Inflammatory macrophage treated with lipopolysaccharide for 1 hour (primary cell): ENCODE data around the gene SNRPE.
"Not testable (repeated sequence)": the region's sequence is repeated elsewhere in the genome, so short reads cannot be mapped to it uniquely, and the experiment has no call there.

Experiments used
- DNase-seq, 2 donors: peaks; one replicate each; pipeline ENCODE4 v3.0.0-alpha.2; 2020 to 2022

Gene SNRPE

DNA sequence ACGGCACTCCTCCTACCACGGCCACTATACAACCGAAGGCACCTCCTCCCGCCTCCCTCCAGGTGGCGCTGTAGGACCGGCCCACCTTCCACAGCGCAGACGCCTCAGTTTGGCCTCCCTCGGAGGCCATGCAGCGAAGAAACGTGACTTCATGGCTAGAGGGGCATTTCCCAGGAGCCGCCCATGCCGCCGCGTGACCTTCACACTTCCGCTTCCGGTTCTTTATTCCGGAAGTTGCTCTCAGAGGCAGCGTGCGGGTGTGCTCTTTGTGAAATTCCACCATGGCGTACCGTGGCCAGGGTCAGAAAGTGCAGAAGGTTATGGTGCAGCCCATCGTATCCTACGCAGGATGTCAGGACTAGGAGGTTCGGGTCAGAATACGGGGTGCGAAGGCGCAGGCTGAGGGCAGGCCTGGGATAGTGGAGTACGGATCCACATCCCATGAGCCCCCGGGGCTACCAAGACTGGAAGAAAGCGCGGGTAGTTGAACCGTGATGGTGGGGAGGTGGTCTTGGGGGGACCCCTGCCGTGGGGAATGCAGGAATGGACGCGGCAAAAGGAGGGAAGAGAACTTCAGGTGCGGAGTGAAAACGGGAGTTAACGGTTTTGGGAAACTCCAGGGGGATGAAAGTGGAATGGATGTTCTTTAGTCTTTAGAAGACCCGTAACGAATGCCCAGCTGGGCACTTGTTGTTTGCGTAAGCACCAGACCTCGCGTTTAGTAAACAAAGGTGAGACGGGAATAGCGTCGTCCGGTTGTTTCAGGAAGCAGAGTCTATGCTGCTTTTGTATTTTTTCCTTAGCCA lies at the start of gene SNRPE:
TSS of gene SNRPE (plus strand) at position 221 of the 806 bp plus-strand sequence. CDS start at position 282, 61 bp downstream.
- peak; percentile 96 to 98 for DNase-seq

DNA sequence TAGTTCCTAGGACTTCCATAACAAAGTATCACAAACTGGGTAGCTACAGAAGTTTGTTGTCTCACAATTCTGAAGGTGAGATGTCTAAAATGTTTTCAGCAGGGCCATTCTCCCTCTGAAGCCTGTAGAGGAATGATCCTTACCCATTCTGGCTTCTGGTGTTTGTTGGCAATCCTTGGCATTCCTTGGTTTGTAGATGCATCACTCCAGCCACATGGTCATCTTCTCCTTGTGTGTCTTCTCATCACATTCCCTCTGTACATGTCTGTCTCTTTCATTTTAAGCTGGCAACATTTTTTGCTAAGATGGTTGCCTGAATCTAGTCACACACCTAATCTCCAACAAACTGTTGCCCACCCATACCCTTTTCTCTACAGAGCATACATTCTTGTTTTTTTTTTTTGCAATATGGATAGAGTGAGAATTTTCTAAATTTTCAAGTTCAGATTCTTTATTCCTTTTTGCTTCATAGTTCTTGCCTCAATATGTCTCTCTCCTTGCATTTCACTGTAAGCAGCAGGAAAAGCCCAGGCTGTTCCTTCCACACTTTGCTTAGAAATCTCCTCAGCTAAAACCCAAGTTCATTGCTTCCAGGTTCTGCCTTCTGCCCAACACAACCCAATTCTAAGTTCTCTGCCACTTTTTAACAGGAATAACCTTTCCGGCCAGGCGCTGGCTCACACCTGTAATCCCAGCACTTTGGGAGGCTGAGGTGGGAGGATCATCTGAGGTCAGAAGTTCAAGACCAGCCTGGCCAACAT lies 47.6 kb upstream of the SNRPE start:
- DNase-seq, result no peak

DNA sequence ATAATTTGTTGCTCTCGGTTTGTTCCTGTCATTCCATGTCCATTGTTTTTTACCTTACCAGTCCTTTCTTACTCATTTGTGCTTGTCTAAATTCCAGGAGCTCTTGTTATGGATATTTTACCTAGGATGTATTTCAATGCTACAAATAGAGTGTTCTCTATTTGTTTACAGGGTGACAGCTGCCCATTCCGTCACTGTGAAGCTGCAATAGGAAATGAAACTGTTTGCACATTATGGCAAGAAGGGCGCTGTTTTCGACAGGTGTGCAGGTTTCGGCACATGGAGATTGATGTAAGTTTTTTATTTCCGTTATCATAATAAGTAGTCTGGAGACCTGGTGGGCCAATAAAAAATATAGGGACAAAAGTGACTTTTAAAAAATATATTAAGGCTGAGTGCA lies 43.0 kb upstream of the SNRPE start:
- DNase-seq, result no peak

DNA sequence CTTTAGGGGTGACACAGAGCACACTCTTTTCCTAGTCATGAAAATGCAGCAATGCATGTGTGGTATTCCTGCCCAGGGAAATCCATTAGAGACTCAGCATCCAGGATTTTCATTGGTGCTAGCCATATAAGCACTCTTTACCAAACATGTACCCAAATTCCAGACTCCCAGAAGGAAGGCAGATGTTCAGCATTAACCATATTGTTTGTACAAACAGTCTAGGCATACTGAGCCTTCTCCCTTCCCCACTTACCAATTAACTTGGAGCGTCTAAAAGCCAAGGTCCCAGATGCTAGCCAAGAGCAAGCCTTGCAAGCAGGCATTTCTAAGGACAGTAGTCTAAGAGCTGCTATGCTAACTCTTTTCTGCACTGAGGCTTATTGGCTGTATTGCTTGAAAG lies 38.1 kb upstream of the SNRPE start:
- no peak for DNase-seq

DNA sequence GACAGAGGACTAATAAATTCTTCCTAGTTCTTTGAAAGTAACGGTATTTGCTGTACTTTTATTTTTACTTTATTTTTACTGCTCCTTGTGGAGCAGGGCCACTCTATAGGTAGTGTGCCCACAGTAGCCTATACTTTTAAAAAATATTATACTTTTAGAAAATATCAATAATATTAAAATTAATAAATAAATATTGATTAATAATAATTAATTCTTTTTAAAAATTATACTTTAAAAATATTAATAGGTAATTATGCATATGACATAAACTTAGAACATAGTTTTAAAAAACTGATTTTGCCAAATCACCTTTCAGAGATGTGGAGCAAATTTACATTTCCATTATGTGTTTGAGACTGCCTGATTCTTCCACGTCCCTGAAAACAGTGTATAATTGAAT lies 35.2 kb upstream of the SNRPE start:
- DNase-seq, result no peak

DNA sequence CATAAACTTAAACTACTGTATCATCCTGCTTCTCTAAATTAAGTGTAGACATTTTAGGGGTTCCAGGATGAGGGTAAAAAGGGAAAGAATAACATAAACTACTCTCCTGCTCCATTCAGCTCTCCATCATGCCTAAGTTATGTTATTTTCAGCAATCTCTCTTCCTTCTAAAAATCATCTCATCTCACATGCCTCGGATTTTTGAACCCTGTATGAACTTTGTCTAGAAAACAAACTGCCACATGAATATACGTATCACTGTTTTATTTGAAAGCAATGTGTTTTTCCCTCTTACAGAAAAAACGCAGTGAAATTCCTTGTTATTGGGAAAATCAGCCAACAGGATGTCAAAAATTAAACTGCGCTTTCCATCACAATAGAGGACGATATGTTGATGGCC lies 33.4 kb upstream of the SNRPE start:
- no peak for DNase-seq

DNA sequence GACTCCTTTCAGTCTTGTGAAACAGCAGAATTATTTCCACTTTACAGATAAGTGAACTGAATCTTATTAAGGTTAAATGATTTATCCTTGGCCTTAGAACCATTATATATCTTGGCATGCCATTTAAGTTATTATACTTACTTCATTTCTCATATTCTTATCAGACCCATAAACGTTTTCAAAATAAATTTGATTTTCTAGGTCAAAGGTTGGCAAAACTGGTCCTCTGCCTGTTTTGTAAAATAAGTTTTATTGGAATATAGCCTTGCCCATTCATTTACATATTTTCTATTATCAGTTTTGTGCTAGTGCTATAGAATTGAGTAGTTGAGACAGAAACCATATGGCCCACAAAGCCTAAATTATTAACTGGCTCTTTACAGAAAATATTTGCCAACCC lies 32.9 kb upstream of the SNRPE start:
- DNase-seq, result no peak

DNA sequence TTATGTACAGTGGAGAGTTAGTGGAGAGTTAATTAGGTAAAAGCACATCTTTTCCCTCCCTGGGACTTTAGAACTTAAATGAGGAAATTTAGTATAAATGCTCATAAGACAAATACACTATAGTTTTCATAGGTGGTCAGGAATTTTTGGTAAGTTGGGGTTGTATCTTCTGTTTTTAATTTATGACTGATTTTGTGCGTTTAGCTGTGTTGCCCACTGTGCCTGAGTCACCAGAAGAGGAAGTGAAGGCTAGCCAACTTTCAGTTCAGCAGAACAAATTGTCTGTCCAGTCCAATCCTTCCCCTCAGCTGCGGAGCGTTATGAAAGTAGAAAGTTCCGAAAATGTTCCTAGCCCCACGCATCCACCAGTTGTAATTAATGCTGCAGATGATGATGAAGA lies 32.2 kb upstream of the SNRPE start:
- DNase-seq, result peak; percentile 34 to 43

DNA sequence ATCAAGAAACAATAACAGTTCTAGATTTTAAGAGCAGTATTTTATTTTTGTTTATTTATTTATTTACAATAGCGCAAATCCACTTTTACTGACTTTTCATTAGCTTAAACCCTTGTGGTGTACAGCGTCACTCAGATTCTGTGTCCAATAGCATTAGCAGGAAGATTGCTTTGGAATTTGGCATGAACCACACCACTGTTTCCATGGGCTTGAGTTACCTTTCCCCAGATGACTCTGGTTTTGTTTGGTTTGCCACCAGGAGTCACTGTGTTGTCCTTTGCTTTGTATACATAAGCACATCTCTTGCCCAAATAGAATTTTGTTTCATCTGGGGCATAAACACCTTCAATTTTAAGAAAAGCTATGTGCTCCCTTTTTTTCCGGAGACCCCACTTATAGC lies 25.9 kb upstream of the SNRPE start:
- no peak for DNase-seq

DNA sequence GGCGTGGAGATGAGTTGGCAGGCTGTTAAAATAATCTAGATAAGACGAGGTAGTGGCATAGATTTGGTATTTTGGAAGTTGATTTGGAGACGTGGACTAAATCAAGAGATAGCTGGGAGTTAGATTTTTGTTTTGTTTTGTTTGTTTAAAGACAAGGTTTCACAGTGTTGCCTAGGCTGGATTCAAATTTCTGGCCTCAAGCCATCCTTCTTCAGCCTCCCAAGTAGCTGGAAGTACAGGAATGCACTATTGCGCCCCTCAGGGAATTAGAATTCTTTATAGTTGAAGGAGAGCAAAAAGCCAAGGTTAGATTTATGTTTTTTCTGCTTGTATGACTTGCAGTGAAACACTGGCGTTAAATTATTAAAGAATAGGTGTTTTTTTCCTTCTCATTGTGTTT lies 22.3 kb upstream of the SNRPE start:
- DNase-seq, result no peak

DNA sequence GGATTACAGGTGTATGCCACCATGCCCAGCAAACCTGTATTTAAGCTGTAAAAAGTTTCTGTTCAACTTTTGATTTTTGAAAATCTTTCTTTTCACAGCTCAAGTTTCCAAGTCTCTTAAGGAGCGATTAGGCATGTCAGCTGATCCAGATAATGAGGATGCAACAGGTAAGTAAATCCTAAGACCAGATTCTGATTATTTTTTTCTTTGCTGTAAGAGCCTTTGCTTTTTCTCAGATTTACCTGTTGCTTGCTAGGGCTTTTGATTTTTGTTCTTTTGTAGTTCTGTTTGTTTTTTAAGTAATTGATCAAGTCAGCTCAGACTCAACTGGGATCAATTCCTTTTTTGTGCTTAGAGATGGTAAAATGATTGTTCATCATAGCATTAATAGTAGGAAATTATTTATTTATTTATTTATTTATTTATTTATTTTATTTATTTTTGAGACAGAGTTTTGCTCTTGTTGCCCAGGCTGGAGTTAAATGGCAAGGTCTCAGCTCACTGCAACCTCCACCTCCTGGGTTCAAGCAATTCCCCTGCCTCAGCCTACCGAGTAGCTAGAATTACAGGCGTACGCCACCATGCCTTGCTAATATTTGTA lies 21.1 kb upstream of the SNRPE start:
- DNase-seq, result no peak

DNA sequence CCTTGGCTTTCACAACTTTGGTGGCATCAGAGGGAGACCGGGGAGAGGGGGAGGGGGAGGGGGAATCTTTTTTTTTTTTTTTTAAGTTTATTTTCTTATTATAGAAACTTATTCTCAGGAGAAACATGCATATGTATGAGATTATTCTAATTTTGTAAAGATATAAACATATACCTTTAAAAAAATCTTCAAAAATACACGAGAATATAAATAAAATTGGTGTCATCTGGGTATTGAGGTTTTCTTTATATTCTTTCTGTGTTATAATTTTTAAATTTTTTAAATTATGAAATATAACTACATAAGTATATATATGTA lies 18.9 kb upstream of the SNRPE start:
- no peak for DNase-seq

DNA sequence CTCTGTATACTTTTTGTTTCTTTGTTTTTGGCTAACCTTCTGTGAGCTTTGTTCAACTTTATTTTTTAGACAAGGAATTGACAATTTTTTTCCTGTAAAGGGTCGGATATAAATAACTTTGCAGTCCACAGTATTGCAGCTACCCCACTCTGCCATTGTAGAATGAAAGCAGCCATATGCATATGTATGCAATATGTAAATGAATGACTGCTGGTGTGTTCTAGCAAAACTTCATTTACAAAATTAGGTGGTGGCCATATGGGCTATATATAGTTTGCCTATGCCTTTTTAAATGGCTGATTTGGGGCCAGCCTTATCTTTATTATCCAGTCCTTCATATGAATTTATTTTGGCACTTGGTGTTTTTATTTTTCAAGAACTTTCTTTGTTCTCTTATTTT lies 18.0 kb upstream of the SNRPE start:
- DNase-seq, result no peak

DNA sequence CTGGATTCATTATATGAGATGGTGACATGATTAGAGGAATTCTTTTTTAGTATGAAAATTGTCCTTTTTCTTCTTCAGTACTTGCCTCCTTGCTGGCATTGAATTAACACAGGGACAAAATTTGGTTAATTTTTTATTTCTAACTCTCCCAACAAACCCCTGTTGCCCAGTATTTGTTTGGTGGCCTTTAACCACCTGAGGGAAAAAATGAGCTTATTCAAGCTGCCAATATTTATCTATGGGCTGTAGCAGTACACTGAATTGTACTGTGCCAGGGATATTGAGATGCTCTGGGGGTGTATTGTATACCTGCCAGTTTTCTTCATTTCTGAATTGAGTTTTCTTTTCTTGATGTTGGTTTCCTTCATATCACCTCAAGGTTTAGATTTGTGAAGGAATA lies 8.3 kb upstream of the SNRPE start:
- DNase-seq, result not testable (repeated sequence)

DNA sequence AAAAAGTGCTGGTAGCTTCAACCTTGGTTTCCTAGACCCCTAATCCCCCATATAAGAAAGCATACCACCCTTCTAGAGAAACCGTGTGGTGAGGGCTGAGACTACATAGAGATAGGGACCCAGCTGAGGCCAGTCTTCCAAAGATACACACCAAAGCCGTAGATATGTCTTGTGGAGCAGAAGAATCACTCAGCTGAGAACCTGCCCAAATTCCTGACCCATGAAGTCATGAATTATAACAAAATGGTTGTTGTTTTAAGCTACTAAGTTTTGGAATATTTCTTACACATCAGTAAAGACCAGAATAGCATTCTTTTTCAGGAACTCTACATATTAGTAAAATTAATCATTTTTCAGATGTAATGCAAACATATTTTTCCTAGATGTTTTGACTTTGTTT lies 3.3 kb upstream of the SNRPE start:
- DNase-seq, result no peak

DNA sequence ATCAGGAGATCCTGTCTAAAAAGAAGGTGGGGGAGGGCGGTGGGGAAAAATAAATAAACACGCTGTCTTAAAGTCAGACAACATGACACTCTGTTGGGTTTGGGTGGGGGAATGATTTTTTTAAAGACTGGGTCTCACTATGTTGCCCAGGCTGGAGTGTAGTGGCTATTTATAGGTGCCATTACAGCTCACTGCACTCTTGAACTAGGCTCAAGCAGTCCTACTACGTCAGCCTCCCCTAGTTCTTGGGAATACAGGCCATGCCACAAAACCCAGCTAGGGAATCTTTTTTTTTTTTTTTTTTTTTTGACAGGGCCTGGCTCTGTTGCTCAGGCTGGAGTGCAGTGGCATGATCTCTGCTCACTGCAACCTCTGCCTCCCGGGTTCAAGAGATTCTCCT lies 2.4 kb upstream of the SNRPE start:
- no peak for DNase-seq

DNA sequence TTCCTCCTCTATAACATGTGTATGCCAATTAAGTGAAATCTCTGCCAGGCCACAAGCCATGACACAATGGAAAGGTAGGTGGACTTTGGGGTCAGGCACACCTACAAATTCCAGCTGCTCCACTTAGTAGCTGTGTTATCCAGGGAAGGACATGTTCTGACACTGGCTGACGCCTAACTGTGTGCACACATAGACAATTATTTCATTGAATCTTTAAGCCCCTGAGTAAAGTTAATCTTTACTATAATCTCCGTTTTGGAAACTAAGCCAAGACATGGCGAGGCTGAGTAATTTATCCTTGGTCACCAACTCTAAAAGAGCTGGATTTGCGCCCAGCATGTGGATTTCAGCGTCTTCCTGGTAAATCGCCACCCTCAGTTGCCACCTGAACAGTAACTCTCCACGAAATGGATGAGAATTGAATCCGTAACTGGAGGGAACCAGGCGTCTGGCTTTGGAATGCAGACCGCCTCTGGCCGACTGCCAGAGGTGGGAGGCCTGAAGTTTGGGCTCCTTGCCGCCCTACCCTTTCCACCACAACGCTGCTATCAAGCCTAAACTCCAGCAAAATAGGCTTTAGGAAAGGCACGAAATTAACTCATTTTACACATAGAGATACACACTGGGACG lies 888 bp upstream of the SNRPE start:
- no peak for DNase-seq

DNA sequence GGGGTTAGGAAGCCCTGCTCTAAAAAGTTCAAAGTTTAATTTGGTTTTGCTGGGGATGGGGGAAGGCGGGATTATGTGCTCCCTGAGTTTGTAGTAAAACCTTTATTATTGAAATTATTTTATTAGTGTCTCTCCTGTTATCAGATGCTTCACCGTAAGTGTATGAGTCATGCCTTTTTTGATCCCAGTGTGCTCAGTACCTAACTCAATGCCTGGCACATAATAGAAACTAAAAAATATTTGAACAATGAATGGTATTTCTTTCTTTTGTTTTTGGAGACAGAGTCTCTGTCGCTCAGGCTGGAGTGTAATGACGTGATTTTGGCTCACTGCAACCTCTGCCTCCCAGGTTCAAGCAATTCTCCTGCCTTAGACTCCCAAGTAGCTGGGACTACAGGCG lies 6.4 kb downstream of the SNRPE start:
- DNase-seq, result no peak

DNA sequence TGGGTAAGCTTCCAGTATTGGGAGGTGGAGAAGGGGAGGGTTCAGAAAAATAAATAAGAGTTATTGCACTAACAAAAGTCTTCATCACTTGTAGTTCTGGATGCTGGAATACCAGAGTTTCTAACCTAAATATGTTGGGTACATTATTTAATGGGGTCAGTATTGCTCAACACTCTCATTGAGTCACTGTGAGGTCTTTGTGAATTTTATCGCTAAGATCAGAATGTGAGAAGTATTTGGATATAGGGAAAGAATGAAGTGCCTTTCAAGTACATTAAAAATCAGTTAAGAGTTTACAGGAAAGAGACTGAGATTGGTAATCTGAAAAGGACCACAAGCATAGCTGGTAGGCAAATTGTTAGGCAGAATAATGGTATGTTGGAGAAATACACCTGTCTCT lies 8.8 kb downstream of the SNRPE start:
- DNase-seq, result no peak

DNA sequence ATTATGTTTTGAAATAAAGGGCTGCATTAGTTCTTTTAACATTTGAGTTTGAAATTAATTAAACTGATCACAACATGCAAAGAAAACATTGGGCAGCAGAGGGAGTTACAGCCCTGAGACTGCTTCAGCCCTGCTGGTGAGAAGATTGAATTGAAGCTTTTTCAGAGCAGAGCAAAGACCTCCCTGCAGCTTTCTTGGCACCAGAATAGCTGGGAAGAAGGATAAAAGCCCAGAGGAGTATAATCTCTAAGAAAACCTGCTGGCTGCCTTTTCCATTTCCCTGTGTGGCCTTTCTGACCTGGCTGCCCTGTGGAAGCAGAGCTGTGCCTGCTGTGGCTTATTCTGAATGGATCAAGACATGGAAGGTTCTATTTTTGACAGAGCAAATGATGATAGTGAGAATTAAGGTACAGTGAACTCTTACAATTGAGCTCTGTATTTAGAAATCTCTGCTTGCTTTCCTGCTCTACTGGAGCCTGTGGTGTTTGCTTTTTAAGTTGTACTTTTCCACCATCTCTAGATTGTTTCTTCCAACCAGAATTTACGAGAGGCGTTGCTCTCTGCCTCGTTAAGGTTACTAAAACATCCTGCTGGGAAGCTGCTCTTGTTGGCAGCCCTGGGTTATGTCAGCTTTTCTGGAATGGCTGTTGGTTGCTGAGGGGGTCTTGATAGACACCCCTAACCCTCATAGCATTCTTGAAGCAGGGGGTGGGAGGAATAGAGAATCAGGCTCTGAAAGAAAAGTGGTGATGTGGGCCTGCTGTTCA lies 9.9 kb downstream of the SNRPE start:
- DNase-seq, result peak; percentile 48 to 61

DNA sequence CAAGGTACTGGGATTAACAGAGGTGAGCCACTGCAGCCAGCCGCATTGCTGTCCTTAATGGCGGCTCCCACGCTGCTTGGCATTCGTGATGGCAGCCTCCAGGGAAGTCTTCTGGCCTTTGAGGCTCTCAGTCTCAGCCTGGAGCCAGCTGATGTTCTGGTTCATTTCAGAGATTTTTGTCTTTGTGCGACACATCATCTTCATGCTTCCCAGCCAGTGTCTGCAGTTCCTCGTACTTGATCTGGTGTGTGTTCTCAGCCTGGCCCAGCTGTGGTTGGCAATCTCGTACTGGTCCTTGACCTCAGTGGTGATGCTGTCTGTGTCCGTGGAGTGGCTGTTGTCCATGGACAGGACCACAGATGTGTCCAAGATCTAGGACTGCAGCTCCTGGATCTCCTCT lies 11.7 kb downstream of the SNRPE start:
- no peak for DNase-seq

DNA sequence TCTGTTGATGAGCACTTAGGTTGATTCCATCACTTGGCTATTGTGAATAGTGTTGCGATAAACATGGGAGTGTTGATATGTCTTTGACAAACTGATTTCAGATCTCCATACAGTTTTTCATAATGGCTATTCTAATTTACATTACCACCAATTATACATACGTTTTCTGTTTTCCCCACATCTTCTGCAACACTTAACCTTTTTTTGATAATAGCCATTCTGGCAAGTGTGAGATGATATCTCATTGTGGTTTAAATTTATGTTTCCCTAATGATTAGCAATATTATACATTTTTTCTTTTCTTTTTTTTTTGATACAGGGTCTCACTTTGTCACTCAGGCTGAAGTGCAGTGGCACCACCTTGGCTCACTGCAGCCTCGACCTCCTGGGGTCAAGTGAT lies 17.0 kb downstream of the SNRPE start:
- DNase-seq, result no peak

DNA sequence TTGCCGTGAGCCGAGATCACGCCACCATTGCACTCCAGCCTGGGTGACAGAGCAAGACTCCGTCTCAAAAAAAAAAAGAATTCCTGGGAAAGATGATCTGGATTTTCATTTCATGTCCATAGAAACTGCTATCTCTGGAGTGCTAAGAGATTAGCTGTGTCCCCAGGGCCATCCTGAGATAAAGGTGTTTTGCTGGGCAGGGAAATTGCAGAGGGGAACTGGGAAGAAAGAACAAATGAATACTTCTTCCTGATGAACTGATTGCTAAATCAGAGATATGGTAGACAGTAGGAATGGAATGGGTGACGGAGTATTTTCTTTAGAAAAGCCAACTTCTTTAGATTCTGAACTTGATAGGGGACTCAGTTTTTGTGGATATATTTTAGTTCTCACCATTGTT lies 19.2 kb downstream of the SNRPE start:
- DNase-seq, result no peak
